GM19035 (cell line): ENCODE data around the gene UBIAD1.

Source experiments
- ATAC-seq: cut with Tn5 transposase; IDR thresholded peaks from one replicate; pipeline ENCODE4 v1.9.1; 2021; ENCODE audit not compliant: unreplicated experiment

Gene UBIAD1

DNA sequence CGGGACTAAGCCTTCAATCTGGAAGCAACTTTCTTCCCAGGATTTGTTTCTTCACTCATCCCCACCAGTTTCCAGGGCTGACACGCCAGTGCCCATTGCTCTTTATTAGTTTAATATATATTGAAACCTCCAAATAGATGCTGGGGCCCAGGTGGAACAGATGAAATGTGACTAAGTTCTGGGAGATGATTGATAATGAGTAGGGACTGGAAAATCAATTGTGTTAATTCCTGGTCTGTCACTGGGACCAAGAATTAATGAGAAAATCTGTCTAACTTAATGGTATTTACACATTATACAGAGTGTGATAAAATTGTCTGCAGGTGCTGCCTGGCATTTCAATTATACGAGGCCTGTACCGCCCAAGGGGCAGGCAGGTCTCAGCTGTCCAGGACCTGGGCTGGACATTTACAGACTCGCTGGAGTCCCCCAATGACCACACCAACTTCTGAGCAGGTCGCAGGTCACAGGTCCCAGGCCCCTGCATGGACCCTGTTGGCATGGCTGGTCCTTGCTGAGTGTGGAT lies 35.8 kb downstream of the UBIAD1 start:
- no peak for ATAC-seq

DNA sequence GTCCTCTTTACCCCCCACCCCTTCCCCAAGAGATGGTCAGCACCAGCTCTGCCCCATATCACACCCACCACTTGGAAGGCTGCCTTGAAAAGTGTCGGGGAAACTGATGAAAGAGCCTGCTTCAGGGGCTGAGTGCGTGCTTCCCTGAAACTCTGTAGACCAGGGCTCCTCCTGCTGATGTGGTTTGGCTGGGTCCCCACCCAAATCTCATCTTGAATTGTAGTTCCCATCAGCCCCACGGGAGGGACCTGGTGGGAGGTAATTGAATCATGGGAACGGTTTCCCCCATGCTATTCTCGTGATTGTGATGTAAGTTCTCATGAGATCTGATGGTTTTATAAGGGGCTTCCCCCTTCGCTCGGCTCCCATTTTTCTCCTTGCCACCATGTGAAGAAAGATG lies 36.4 kb downstream of the UBIAD1 start:
- no peak for ATAC-seq

DNA sequence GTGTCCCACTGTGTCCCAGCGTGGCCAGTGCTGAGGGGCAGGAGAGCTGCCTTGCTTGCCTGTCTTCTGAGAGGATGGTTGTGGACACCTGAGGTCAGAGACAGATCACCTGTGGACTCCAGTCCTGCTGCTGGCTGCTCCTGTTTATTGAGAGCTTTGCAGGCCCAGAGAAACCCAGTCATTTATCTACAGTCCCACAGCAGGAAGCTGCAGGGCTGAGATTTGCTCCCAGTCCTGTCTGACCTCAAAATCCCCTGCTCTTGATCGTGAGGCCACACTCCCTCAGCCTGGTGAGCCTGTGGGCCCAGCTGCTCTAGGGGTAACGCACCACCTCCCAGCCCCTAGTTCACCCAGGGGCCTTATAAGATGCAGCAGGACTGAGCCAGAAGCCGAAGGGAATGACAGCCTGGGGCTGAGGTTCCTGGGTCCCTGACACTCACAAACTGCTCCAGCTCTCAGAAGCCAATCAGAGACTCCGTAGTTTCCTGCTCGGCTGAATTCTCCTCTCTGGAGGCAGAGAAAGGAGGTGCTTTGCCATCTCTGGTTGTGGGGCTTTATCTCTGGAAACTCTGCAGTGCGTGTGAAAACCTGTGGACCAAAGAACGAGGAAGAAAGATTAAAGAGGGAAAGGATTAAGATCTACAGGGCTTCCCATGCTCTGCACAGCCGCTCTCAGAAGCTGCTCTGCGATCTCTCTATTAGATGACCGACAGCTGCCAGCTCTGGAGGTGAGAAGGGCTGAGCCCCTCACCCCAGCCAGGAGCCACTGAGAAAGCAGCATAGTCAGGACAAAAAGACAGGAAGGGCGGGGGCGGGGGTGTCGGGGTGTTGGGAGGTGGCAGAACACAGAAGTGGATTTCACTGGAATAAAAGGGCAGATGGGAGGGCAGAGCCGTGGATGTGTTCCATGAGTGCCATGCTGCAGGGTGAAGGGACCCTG lies 39.1 kb downstream of the UBIAD1 start:
- no peak for ATAC-seq

DNA sequence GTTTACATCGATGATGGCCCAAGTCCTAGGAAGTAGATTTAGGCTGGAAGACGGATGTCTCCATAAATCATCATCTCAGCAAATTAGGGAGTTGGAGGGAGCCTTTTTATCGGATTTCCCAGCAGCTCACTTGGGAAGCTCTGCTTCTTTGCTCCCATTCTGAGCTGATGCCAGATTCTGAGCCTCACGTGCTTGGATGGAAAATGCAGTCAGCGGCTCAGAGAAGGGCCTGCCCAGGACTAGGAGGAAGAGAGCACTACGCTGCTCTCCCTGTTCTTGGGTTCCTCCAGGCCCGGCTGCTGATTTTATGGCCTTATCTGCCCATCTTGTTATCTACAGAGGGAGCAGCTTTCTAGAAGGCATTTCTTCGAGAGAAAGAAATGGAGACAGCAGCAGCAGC lies 42.0 kb downstream of the UBIAD1 start:
- ATAC-seq: no peak

DNA sequence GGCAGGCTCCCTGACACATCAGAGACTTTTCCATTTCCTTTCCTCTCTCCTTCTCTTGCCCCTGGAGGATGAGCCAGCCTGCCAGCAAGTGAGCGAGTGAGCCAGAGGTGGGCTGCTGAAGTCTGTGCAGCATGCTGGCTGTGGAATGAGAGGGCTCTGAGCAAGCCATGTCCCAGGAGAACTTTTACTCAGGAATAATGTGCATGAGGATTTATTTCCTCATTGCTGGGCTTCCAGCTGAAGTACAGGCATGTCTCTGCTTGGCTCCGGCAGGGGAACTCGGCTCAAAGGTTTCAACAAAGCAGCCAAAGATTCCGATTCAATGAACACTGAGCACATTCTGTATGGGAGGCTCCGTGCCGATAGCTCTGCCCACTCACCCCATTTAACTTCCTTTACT lies 43.7 kb downstream of the UBIAD1 start:
- ATAC-seq: no peak

DNA sequence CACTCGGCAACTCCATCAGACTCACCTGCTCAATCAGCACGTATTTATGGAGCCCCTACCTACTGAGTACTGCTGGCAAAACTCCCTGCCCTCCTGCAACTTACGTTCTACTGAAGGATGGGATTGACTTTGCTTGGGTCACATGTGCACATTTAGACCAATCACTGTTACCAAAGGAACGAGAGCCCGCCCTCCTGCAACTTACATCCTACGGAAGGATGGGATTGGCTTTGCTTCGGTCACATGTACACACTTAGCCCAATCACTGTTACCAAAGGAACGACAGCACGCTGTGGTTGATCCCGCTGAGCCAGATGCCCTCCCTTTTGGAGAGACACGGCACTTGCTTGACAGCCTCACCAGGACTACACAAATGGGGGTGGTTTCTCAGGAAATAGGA lies 46.0 kb downstream of the UBIAD1 start:
- ATAC-seq: no peak

DNA sequence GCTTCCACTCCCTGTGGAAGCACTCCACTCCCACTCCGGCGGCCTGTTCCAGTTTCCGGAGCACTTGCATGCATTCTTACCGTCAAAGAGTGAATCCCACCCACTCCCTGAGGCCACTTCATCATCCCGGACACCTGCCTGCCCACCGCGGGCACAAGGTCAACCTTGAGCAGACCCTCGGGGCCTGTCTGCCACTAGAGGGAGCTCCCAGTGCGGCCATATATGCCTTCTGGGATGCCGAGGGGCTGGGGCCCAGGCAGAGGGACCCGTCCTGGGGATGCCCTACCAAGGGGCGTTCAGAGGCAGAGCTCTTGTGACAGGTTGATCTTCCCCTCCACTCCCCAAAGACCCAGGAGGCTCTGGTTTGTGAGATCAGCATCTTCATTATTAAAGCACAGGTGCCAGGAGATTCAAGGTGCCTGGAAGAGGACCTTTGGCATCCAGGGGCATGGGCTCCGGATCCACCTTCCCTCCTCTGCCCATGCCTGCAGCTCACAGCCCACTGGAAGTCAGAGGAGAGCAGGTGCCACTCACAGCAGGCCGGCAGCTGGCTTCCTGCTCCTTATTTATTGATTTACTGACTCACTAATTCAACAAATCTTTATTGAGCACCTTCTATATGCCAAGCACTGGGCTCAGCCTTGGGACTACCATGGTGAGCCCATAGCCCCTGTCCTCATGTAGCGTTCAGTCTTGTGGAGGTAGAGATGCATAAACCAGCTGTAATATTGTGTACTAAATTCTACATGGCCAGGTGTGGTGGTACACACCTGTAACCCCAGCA lies 47.3 kb downstream of the UBIAD1 start:
- no peak for ATAC-seq

DNA sequence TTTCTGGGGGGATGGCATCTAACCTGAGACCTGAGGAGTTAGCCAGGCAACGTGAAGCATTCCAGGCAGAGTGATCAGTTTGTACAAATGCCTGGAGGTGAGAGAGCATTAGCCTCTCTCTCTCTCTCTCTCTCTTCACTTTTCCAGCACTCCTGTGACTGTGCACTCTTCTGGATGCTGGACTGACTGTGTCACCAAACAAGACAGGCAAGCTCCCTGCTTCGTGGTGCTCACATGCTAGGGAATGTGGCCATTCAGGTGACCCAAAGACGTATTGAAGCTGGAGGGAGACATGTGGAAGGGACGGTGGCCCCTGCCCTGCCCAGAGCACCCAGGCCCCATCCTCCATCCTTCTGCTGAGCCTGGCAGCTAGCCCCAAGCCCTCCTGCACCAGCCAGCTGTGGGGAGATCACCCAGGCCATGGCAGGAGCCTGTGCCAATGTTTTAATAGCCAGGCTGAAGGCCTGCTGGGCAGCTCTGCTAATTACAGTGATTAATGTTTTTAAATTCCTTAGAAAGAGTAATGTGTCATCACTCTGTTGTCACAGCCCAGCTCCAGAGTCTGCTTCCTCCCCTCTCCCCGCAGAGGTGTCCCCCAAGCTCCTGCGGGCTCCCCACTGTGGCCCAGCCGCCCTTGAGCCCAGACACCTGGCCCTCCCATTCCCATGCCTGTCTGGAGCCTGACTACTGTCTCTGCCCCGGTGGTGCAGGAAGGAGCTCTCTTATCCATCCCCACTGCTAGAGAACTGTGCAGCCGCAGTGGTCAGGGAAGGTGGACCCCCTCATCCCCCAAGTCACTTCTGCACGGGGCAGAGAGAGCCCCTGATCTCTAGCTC lies 48.9 kb downstream of the UBIAD1 start:
- no peak for ATAC-seq

DNA sequence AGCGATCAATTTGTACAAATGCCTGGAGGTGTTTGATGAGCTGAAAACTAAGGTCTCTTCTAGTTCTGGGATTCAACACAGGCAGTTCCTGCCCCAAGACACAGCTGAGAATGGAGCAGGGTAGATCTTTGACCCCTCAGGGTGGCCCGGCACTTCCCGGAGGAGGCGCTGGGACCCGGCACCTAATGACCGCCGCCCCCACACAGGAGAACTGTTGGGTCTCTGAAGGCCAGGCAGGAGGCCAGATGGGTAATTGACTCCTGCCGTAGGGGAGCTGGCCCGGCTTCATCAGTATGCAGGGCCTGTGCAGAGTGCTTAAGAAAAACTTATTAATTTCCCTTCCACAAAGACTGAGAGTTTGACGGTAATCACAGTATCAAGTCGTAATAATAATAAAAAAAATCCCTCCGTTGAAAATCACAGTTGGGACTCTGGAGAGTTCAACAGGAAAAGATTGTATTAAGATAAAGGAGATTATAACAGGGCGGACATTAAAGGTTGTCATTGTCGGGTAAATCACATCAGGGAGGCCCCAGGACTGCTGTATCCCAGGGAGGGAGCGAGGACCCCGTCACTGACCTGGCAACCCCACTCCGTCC lies 51.7 kb downstream of the UBIAD1 start:
- ATAC-seq: no peak

DNA sequence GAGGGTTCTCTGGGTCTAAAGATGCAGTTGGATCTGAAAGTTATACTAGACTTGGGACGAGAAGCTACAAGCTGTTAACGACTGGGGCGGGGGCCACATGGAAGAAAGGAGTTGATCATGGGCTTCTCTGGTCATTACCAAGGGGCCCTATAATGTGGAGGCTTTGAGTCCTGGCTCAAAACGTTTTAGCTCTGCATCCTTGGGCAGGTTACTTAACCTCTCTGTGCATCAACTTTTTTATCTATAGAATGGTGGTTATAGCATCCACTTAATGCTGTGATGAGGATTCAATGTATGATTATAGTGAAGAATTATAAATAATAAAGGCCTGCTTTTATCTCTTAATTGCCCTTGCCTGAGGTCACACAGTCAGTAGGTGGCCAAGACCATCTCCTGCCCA lies 53.1 kb downstream of the UBIAD1 start:
- ATAC-seq: no peak

DNA sequence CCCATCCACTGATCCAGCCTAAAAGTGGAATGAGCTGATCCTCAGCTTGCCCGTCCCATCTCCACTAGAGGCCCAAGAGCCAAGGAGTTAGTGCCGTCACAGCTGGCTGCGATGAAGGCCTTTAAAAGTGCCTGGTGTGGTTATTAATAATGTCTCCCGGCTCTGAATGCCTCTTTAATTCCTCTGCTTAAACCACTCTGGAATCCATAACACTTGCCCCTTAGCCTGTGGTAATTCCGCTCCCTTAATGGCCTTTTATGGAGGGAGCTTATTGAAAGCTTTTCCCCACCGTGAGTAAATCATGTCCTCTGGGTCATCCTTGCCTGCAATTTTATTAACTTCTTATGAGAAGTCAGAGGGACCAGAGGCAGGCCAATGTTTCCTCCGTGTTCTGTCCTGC lies 55.4 kb downstream of the UBIAD1 start:
- no peak for ATAC-seq

DNA sequence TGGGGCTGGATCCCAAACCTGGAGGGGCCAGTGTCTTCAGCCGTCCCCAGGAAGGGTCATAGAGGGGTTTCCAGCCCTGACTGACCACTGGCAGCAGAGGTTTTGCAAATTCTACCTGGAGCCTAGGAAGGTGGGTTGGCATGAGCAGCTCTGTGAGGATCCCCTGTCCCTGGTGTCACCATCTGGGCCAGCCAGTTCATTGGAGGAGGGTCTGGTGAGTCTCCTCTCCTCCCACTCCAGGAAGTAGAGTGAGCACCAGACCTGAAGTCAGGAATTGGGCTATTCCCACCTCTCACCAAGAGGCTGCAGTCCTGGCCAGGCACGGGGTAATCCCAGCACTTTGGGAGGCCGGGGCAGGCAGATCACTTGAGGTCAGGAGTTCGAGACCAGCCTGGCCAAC lies 57.4 kb downstream of the UBIAD1 start:
- no peak for ATAC-seq

DNA sequence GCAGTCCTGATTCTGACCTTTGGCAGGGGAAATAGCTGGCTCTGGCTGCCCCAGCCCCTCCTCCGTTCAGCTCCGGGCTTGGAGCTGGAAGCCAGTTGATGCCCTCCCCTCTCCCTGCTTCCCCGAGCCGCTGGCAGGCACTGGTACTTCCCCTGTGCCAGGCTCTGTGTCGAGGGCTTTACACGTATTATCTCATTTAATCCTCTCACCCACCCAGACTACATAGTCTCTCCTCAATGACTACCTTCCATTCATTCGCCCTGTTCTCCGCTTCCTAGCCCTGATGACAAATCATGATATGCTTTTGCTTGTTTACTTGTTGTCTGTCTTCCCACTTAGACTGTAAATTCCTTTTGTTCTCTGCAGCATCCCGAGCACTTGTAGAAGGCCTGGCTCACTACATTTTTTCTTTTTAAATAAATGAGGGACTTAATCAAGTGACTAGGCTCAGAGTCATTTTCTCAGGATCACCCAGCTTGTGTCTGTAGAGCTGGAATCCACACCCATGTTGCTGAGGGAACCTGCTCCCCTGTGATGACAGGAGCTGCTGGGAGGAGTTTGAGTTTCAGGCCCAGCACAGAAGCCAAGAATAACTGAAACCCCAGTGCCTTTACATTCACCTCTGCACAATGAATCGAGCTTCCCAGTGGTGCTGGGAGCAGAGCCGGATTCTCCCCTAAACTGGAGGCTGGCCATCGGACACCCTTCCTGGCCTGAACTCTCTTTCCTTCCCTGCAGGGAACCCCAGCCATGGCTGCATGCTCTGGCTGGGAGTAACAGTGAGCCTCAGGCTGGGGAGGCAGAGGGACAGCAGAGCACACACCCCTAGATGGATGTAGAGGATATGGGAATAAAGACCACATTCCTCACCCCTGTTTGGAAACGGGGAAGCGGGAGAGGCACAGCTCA lies 58.3 kb downstream of the UBIAD1 start:
- ATAC-seq: no peak

DNA sequence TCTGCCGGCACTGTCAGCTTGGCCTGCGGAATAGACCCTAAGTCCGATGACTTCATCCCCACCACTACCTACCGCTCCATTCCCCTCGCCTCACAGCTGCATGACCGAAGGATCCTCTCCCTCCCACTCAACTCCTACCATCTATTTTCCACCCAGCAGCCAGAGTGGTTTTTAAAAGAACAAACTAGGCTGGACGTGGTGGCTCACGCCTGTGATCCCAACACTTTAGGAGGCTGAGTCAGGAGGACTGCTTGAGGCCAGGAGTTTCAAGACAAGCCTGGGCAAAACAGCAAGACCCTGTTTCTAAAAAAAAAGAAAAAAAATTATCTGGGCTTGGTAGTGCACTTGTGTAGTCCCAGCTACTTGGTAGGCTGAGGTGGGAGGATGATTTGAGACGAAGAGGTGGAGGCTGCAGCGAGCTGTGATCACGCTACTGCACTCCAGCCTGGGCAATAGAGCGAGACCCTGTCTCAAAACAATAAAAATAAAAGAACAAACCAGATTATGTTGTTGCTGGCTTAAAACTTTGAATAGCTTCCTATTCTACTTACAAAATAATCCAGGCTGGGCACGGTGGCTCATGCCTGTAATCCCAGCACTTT lies 59.0 kb downstream of the UBIAD1 start:
- ATAC-seq: no peak

DNA sequence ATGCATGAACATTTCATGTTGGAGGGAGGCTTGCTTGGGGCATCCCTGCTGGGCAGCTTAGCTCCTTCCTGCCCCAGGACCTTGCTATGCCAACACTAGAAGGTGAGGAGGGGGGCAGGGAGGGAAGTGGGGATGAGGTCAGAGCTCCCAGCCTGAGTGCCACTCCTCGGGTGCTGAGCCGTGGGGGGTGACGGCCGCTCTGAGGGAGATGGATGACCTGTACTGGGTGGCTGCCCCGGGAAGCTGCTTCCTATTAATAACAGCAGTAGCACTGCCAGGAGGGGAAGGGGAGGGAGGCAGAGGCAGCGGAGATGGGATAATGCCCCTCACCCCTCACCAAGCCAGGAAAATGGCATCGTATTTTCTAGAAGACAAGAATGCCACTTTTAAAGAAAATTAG lies 60.6 kb downstream of the UBIAD1 start:
- no peak for ATAC-seq

DNA sequence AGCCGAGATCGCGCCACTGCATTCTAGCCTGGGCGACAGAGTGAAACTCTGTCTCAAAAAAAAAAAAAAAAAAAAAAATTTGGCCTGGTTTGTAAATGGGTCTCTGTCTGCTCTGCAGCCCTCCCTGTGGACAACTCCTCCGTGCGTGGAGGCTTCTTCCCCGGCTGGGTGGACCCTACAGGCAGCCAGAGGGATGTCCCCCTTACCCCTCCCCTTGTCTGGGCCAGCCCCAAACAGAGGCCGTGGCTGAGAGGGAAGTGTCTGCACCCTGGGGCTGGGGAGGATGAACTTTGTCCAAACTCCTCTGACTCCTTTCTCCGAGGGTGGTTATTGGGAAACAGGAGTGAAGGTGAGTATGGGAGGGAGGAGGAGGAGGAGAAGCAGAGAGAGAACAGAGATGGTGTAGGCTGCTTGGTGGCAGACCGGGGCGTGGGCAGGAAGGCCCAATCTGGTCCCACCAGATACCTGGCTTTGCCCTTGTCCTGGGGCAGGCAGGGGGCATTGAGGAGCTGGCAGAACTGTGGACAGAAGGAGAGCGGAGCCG lies 61.3 kb downstream of the UBIAD1 start:
- no peak for ATAC-seq

DNA sequence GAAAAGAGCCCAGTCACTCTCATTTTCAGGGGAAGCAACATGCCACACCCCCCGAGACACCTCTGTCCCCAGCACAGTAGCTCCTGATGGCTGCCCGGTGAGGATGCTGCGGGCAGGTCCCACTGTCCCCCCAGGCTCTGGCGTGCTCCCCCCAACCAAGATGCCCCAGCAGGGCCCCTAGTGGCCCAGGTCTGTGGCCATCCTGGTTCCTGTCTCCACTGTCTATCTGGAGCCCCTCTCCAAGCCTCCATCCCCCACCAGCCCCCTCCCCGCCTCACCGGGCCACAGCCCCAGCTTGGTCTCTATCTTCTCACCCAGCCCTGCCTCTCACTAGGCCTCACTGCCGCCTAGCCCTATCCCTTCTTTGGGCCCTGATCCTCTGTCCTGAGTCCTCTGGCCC lies 61.8 kb downstream of the UBIAD1 start:
- no peak for ATAC-seq

DNA sequence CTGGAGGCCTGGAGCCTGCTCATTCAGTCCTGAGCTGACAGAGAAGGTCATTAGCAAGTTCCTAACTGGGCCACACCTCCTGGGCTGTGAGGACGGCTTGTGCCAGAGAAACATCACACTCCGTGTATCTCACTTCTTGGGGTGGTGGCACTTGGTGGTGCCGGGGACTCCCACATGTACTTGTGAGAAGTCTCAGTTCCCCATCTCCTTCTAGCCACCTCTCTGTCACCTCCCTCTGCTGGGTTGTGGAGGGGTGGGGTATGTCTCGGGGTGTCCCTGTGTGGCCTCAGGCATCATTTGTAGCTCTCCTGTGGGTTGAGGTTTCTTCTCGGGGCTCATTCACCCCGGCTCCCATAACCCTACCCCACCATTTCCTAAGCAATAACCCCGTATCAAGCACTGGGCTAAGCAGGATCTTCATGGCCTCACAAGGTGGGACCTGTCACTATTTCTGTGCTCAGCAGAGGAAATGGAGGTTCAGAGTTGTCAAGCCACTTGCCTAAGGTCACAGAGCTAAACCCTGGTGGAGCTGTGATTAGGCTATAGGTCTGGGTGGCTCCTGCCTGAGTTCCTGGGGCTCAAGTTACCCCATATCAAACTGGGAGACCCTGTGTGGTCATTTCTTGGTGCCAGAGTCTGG lies 62.5 kb downstream of the UBIAD1 start:
- peak; percentile 78 for ATAC-seq
